Parathyroid adenoma (tissue), 2 donors: ENCODE data around the gene RSPH3.

Source experiments
- H2AFZ ChIP-seq: fragments of 300-600 bp; sonication (generic); one replicate; pipeline ENCODE4 v1.7.0; 2017; ENCODE audit warnings: antibody characterized with exemption, mild to moderate bottlenecking
- H3K27ac ChIP-seq: fragments of 300-600 bp; sonication (generic); one replicate; pipeline ENCODE4 v1.7.0; 2017
- H3K27me3 ChIP-seq: fragments of 300-600 bp; sonication (generic); one replicate; pipeline ENCODE4 v1.7.0; 2017; ENCODE audit warnings: low read length; ENCODE audit not compliant: control insufficient read depth, insufficient read depth
- H3K36me3 ChIP-seq: fragments of 300-600 bp; sonication (generic); one replicate; pipeline ENCODE4 v1.7.0; 2017; ENCODE audit warnings: low read length; ENCODE audit not compliant: control insufficient read depth, insufficient read depth
- H3K4me1 ChIP-seq: fragments of 300-600 bp; sonication (generic); one replicate; pipeline ENCODE4 v1.7.0; 2017; ENCODE audit warnings: control low read depth
- H3K4me2 ChIP-seq: fragments of 300-600 bp; sonication (generic); one replicate; pipeline ENCODE4 v1.7.0; 2017; ENCODE audit warnings: low read length
- H3K4me3 ChIP-seq: fragments of 300-600 bp; sonication (generic); one replicate; pipeline ENCODE4 v1.7.0; 2017; ENCODE audit warnings: low read depth, low read length
- H3K79me2 ChIP-seq: fragments of 300-600 bp; sonication (generic); one replicate; pipeline ENCODE4 v1.7.0; 2017; ENCODE audit warnings: control low read depth
- H3K9ac ChIP-seq: fragments of 300-600 bp; sonication (generic); one replicate; pipeline ENCODE4 v1.7.0; 2017; ENCODE audit warnings: mild to moderate bottlenecking
- H3K9me3 ChIP-seq: fragments of 300-600 bp; sonication (generic); one replicate; pipeline ENCODE4 v1.7.0; 2017; ENCODE audit warnings: low read length; ENCODE audit not compliant: control insufficient read depth
- CTCF ChIP-seq: fragments of 300-600 bp; sonication (generic); IDR thresholded peaks from one replicate; pipeline ENCODE4 v1.7.0; 2017; ENCODE audit warnings: antibody characterized with exemption, mild to moderate bottlenecking
- donor health status: primary hyperparathyroidism.

Gene RSPH3

GRCh38 chr6:158939255-158940159 is 60.5 kb downstream of the RSPH3 start:
- Histone ChIP-seq H3K27me3 (no peaks in the 10 kb centered on the region), H3K9ac (no peak overlapping the region), H3K4me2 (peak overlapping the region; percentile 43), H3K9me3 (no peaks in the 10 kb centered on the region), H3K27ac (no peak overlapping the region), H3K4me1 (peaks cover 7% of the 10 kb centered on the region), H2AFZ (peak overlapping the region; percentile 79), H3K4me3 (no peak overlapping the region), H3K36me3 (no peaks in the 10 kb centered on the region), H3K79me2 (no peaks in the 10 kb centered on the region)
- no peak for TF ChIP-seq CTCF

GRCh38 chr6:158938811-158939254 is 61.2 kb downstream of the RSPH3 start:
- no peaks in the 10 kb centered on the region for H3K27me3 ChIP-seq
- peak overlapping the region; percentile 79 for H2AFZ ChIP-seq
- H3K79me2 ChIP-seq: no peaks in the 10 kb centered on the region
- H3K9me3 ChIP-seq: no peaks in the 10 kb centered on the region
- H3K9ac ChIP-seq: no peak overlapping the region
- H3K27ac ChIP-seq: peak overlapping the region; percentile 34
- H3K4me2 ChIP-seq: peak overlapping the region; percentile 43
- no peaks in the 10 kb centered on the region for H3K36me3 ChIP-seq
- no peak for TF ChIP-seq CTCF
- no peak overlapping the region for H3K4me3 ChIP-seq
- peaks cover 7% of the 10 kb centered on the region for H3K4me1 ChIP-seq

- H3K27me3 ChIP-seq: no peaks in the 10 kb centered on the region
- no peak for TF ChIP-seq CTCF
- no peaks in the 10 kb centered on the region for H3K79me2 ChIP-seq
- no peak overlapping the region for H3K4me2 ChIP-seq
- no peak overlapping the region for H3K4me3 ChIP-seq
- no peaks in the 10 kb centered on the region for H3K36me3 ChIP-seq
- H3K4me1 ChIP-seq: peaks cover 7% of the 10 kb centered on the region
- H2AFZ ChIP-seq: peak overlapping the region; percentile 79
- H3K9me3 ChIP-seq: no peaks in the 10 kb centered on the region
- no peak overlapping the region for H3K27ac ChIP-seq
- no peak overlapping the region for H3K9ac ChIP-seq
Measured at GRCh38 chr6:158938220-158938619, 61.8 kb downstream of the RSPH3 start.

GRCh38 chr6:158934157-158934556 is 65.8 kb downstream of the RSPH3 start:
- peaks cover 7% of the 10 kb centered on the region for H3K4me1 ChIP-seq
- no peak overlapping the region for H3K27ac ChIP-seq
- no peak overlapping the region for H3K9ac ChIP-seq
- no peaks in the 10 kb centered on the region for H3K9me3 ChIP-seq
- no peaks in the 10 kb centered on the region for H3K27me3 ChIP-seq
- H3K4me3 ChIP-seq: no peak overlapping the region
- TF ChIP-seq CTCF: no peak
- H3K79me2 ChIP-seq: no peaks in the 10 kb centered on the region
- no peaks in the 10 kb centered on the region for H3K36me3 ChIP-seq
- H3K4me2 ChIP-seq: no peak overlapping the region
- H2AFZ ChIP-seq: no peak overlapping the region
